SK-N-SH treated with all-trans-retinoic acid at 6 μM for 48 hours (cell line): ENCODE data around the gene GOLGA3.
A peak's percentile ranks its signal among the peaks of the same experiment; 100 is the strongest.

Source experiments
- ATAC-seq: fragments of 200-7000 bp; cut with Tn5 transposase; 3 replicates; pipeline ENCODE4 v1.9.1; 2020; ENCODE audit warnings: mild to moderate bottlenecking, moderate library complexity
- ARNTL ChIP-seq: fragments of 450-650 bp; formaldehyde crosslinking; IDR thresholded peaks from 2 replicates; pipeline ENCODE4 v1.5.0; 2020; ENCODE audit warnings: low read depth, mild to moderate bottlenecking, moderate library complexity, borderline replicate concordance
- BACH2 ChIP-seq: fragments of 250-450 bp; sonication (Bioruptor Pico); IDR thresholded peaks from 2 replicates; pipeline ENCODE4 v1.9.0; 2021; ENCODE audit warnings: mild to moderate bottlenecking, borderline replicate concordance
- CSDC2 ChIP-seq: fragments of 250-450 bp; sonication (Bioruptor Pico); IDR thresholded peaks from 2 replicates; pipeline ENCODE4 v1.5.0; 2020; ENCODE audit warnings: mild to moderate bottlenecking, moderate library complexity
- CSRNP3 ChIP-seq: fragments of 250-450 bp; sonication (Bioruptor Pico); IDR thresholded peaks from 2 replicates; pipeline ENCODE4 v1.5.1; 2021; ENCODE audit warnings: mild to moderate bottlenecking, moderate library complexity
- ESRRG ChIP-seq: fragments of 250-450 bp; sonication (Bioruptor Pico); IDR thresholded peaks from 2 replicates; pipeline ENCODE4 v1.6.1; 2021; ENCODE audit warnings: mild to moderate bottlenecking
- OSR1 ChIP-seq: fragments of 250-450 bp; sonication (Bioruptor Pico); IDR thresholded peaks from 2 replicates; pipeline ENCODE4 v1.8.0; 2022; ENCODE audit warnings: moderate library complexity, mild to moderate bottlenecking, inconsistent platforms
- POU6F1 ChIP-seq: fragments of 250-450 bp; sonication (Bioruptor Pico); IDR thresholded peaks from 2 replicates; pipeline ENCODE4 v1.8.0; 2021; ENCODE audit warnings: low read depth, mild to moderate bottlenecking, moderate library complexity, borderline replicate concordance
- PPARA ChIP-seq: fragments of 250-450 bp; sonication (Bioruptor Pico); IDR thresholded peaks from 2 replicates; pipeline ENCODE4 v1.5.0; 2020; ENCODE audit warnings: mild to moderate bottlenecking, borderline replicate concordance
- RARB ChIP-seq: fragments of 250-450 bp; sonication (Bioruptor Pico); IDR thresholded peaks from 2 replicates; pipeline ENCODE4 v1.8.0; 2021; ENCODE audit warnings: mild to moderate bottlenecking, moderate library complexity
- SNAI2 ChIP-seq: fragments of 250-450 bp; sonication (Bioruptor Pico); IDR thresholded peaks from 2 replicates; pipeline ENCODE4 v1.5.0; 2020; ENCODE audit warnings: mild to moderate bottlenecking, moderate library complexity
- TCF4 ChIP-seq: fragments of 250-450 bp; sonication (Bioruptor Pico); IDR thresholded peaks from 2 replicates; pipeline ENCODE4 v1.8.0; 2021; ENCODE audit warnings: mild to moderate bottlenecking, moderate library complexity, borderline replicate concordance
- TOX ChIP-seq: fragments of 250-450 bp; sonication (Bioruptor Pico); IDR thresholded peaks from 2 replicates; pipeline ENCODE4 v1.8.0; 2021; ENCODE audit warnings: mild to moderate bottlenecking, moderate library complexity, borderline replicate concordance
- TSHZ2 ChIP-seq: fragments of 250-450 bp; sonication (Bioruptor Pico); IDR thresholded peaks from 2 replicates; pipeline ENCODE4 v1.5.0; 2020; ENCODE audit warnings: mild to moderate bottlenecking, moderate library complexity
- ZC3H10 ChIP-seq: fragments of 250-450 bp; sonication (Bioruptor Pico); IDR thresholded peaks from 2 replicates; pipeline ENCODE4 v1.5.1; 2021; ENCODE audit warnings: mild to moderate bottlenecking, moderate library complexity
- ZFP3 ChIP-seq: fragments of 250-450 bp; sonication (Bioruptor Pico); IDR thresholded peaks from 2 replicates; pipeline ENCODE4 v1.5.0; 2020; ENCODE audit warnings: mild to moderate bottlenecking, moderate library complexity
- ZNF565 ChIP-seq: fragments of 450-650 bp; formaldehyde crosslinking; conservative IDR thresholded peaks from 2 replicates; pipeline ENCODE4 v1.5.0; 2020; ENCODE audit warnings: low read depth, mild to moderate bottlenecking, moderate library complexity
- ZNF70 ChIP-seq: fragments of 450-650 bp; formaldehyde crosslinking; IDR thresholded peaks from 2 replicates; pipeline ENCODE4 v1.5.0; 2020; ENCODE audit warnings: mild to moderate bottlenecking, moderate library complexity

GOLGA3 gene

GRCh38 chr12:132726386-132726785 lies 102.3 kb downstream of the GOLGA3 start:
- TF ChIP-seq ESRRG (CRISPR knock-in tag) (no peak), CSRNP3 (CRISPR knock-in tag) (no peak)
- no peak for ATAC-seq

- ATAC-seq, result no peak
Measured at GRCh38 chr12:132724506-132725241, 104.0 kb downstream of the GOLGA3 start.

GRCh38 chr12:132723764-132724140 lies 104.9 kb downstream of the GOLGA3 start:
- ATAC-seq, result peak; percentile 18; the same call in 1 of the 3 replicates

More at GRCh38 chr12:132724506-132725241, 104.0 kb downstream of the GOLGA3 start:
- TF ChIP-seq TCF4 (CRISPR knock-in tag) (no peak), TOX (CRISPR knock-in tag) (no peak), RARB (CRISPR knock-in tag) (no peak)

GRCh38 chr12:132723015-132723763 lies 105.5 kb downstream of the GOLGA3 start:
- peak; percentile 6; the same call in 2 of the 3 replicates for ATAC-seq
- TF ChIP-seq ESRRG (CRISPR knock-in tag), result no peak
- TF ChIP-seq ZNF565, result no peak
- TF ChIP-seq ZC3H10 (CRISPR knock-in tag), result no peak
- no peak for TF ChIP-seq ARNTL (CRISPR knock-in tag)
- TF ChIP-seq TSHZ2 (CRISPR knock-in tag), result no peak
- TF ChIP-seq PPARA (CRISPR knock-in tag), result no peak

More at GRCh38 chr12:132723764-132724140, 104.9 kb downstream of the GOLGA3 start:
- TF ChIP-seq TOX (CRISPR knock-in tag) (no peak), POU6F1 (no peak), OSR1 (no peak), ZC3H10 (CRISPR knock-in tag) (no peak)
- TF ChIP-seq, all 23 proteins: peak for 0

GRCh38 chr12:132720606-132721345 lies 107.9 kb downstream of the GOLGA3 start:
- TF ChIP-seq ZNF565 (no peak), ZNF70 (CRISPR knock-in tag) (no peak), SNAI2 (CRISPR knock-in tag) (no peak), ESRRG (CRISPR knock-in tag) (no peak), TCF4 (CRISPR knock-in tag) (no peak), CSRNP3 (CRISPR knock-in tag) (no peak), BACH2 (CRISPR knock-in tag) (no peak), RARB (CRISPR knock-in tag) (no peak), ARNTL (CRISPR knock-in tag) (no peak), CSDC2 (CRISPR knock-in tag) (no peak), OSR1 (no peak), ZFP3 (CRISPR knock-in tag) (no peak), ZC3H10 (CRISPR knock-in tag) (no peak)
- no peak for ATAC-seq
